Liver (tissue), 9 donors: Measurements from ENCODE around the gene CPT1A. TPM values are rescaled to one million over a fixed set of nuclear protein-coding genes. Genes with fewer than 3 reads are reported as not detected.
A peak's percentile ranks its signal among the peaks of the same experiment; 100 is the strongest.

Experiments used
- DNase-seq: peaks from one replicate; pipeline ENCODE4 v3.0.0-alpha.2; 2017; ENCODE audit warnings: low spot score
- H3K27ac ChIP-seq, 2 donors: one replicate each; pipeline ENCODE4 v1.7.0; 2013; ENCODE audit warnings: inconsistent platforms in 2 of 2, low read length in 2 of 2, control low read depth in 1 of 2, low read depth in 1 of 2, mild to moderate bottlenecking in 1 of 2
- H3K27me3 ChIP-seq, 4 donors: one replicate each; pipeline versions ENCODE4 v1.6.1 to v1.7.0; 2013; ENCODE audit warnings: low read length in 3 of 4, inconsistent platforms in 1 of 4, mild to moderate bottlenecking in 1 of 4, moderate library complexity in 1 of 4; ENCODE audit not compliant: control insufficient read depth in 4 of 4, insufficient read depth in 4 of 4
- H3K36me3 ChIP-seq, 4 donors: one replicate each; pipeline versions ENCODE4 v1.6.1 to v1.7.0; 2013; ENCODE audit warnings: low read length in 3 of 4, mild to moderate bottlenecking in 3 of 4, low read depth in 1 of 4, moderate library complexity in 1 of 4; ENCODE audit not compliant: control insufficient read depth in 4 of 4, insufficient read depth in 3 of 4
- H3K4me1 ChIP-seq, 4 donors: one replicate each; pipeline versions ENCODE4 v1.6.1 to v1.7.0; 2013; ENCODE audit warnings: low read length in 3 of 4, mild to moderate bottlenecking in 3 of 4, moderate library complexity in 1 of 4; ENCODE audit not compliant: control insufficient read depth in 4 of 4, insufficient read depth in 4 of 4
- H3K4me3 ChIP-seq, 3 donors: one replicate each; pipeline versions ENCODE4 v1.6.1 to v1.7.0; 2013; ENCODE audit warnings: low read length in 3 of 3, control low read depth in 1 of 3, low read depth in 1 of 3, mild to moderate bottlenecking in 1 of 3
- H3K9ac ChIP-seq, 2 donors: one replicate each; pipeline ENCODE4 v1.7.0; 2013; ENCODE audit warnings: low read length in 2 of 2, mild to moderate bottlenecking in 2 of 2, moderate library complexity in 2 of 2, control low read depth in 1 of 2, low read depth in 1 of 2
- H3K9me3 ChIP-seq, 4 donors: one replicate each; pipeline versions ENCODE4 v1.6.1 to v1.7.0; 2013; ENCODE audit warnings: low read length in 3 of 4; ENCODE audit not compliant: control insufficient read depth in 4 of 4
- EGR1 ChIP-seq, 2 donors: IDR thresholded peaks; 2 replicates each; pipeline ENCODE4 v1.6.1; 2016 to 2018; ENCODE audit warnings: antibody characterized with exemption in 2 of 2, low read depth in 2 of 2
- FOXA1 ChIP-seq: IDR thresholded peaks from 2 replicates; pipeline ENCODE4 v1.6.1; 2016; ENCODE audit warnings: antibody characterized with exemption
- FOXA2 ChIP-seq: IDR thresholded peaks from 2 replicates; pipeline ENCODE4 v1.6.1; 2016; ENCODE audit warnings: antibody characterized with exemption
- GABPA ChIP-seq, 2 donors: IDR thresholded peaks in 1 of 2; conservative IDR thresholded peaks in 1 of 2; 2 replicates each; pipeline ENCODE4 v1.6.1; 2016; ENCODE audit warnings: antibody characterized with exemption in 2 of 2, mild to moderate bottlenecking in 1 of 2, moderate library complexity in 1 of 2
- HNF4A ChIP-seq, 2 donors: conservative IDR thresholded peaks; 2 replicates each; pipeline ENCODE4 v1.6.1; 2016; ENCODE audit warnings: antibody characterized with exemption in 2 of 2, mild to moderate bottlenecking in 2 of 2
- HNF4G ChIP-seq: IDR thresholded peaks from 2 replicates; pipeline ENCODE4 v1.6.1; 2016; ENCODE audit warnings: antibody characterized with exemption
- JUND ChIP-seq, 2 donors: IDR thresholded peaks; 2 replicates each; pipeline ENCODE4 v1.6.1; 2016; ENCODE audit warnings: antibody characterized with exemption in 2 of 2
- NR2F2 ChIP-seq: IDR thresholded peaks from 2 replicates; pipeline ENCODE4 v1.6.1; 2016; ENCODE audit warnings: antibody characterized with exemption
- RAD21 ChIP-seq, 2 donors: IDR thresholded peaks; 2 replicates each; pipeline ENCODE4 v1.6.1; 2016; ENCODE audit warnings: antibody characterized with exemption in 2 of 2, mild to moderate bottlenecking in 2 of 2
- REST ChIP-seq: IDR thresholded peaks from 2 replicates; pipeline ENCODE4 v1.6.1; 2016; ENCODE audit warnings: antibody characterized with exemption, mild to moderate bottlenecking
- RXRA ChIP-seq, 2 donors: IDR thresholded peaks; 2 replicates each; pipeline ENCODE4 v1.6.1; 2017 to 2018; ENCODE audit warnings: antibody characterized with exemption in 2 of 2, mild to moderate bottlenecking in 1 of 2
- SP1 ChIP-seq: IDR thresholded peaks from 2 replicates; pipeline ENCODE4 v1.6.1; 2018; ENCODE audit warnings: antibody characterized with exemption, mild to moderate bottlenecking
- TAF1 ChIP-seq: conservative IDR thresholded peaks from 2 replicates; pipeline ENCODE4 v1.6.1; 2016; ENCODE audit warnings: antibody characterized with exemption, mild to moderate bottlenecking
- YY1 ChIP-seq: IDR thresholded peaks from 2 replicates; pipeline ENCODE4 v1.6.1; 2016; ENCODE audit warnings: antibody characterized with exemption, mild to moderate bottlenecking
- ZBTB33 ChIP-seq: IDR thresholded peaks from 2 replicates; pipeline ENCODE4 v1.6.1; 2016; ENCODE audit warnings: antibody characterized with exemption
- WGBS: extraction: QIAGEN DNeasy Blood & Tissue Kit; methylation state at CpG from one replicate; pipeline ENCODE4 v1.1.7; 2013; 5-methylcytosine and 5-hydroxymethylcytosine counted together
- polyA plus RNA-seq, 2 donors: library from polyadenylated mRNA; stranded (reverse) in 1 of 2; unstranded in 1 of 2; fragments of 200-250 nt in 1 of 2; fragments of >200 nt in 1 of 2; fragmentation: Nextera tagmentation in 1 of 2; extraction: Ambion mirVana in 1 of 2; gene quantifications; one replicate each; pipeline versions ENCODE4 v1.2.1 to v1.2.3, GENCODE V29; 2013 to 2015
- total RNA-seq, 2 donors: library from RNA; depleted of rRNA; stranded (reverse); fragments of >200 nt; gene quantifications; one replicate each; pipeline ENCODE4 v1.2.3, GENCODE V29; 2014
- TF ChIP-seq, protein P1 (sequence below): IDR thresholded peaks from 2 replicates; pipeline ENCODE4 v1.6.1; 2016; ENCODE audit warnings: antibody characterized with exemption
- TF ChIP-seq, protein P2 (sequence below): fragments of 150-350 bp; IDR thresholded peaks from 2 replicates; pipeline ENCODE4 v1.5.1; 2017; ENCODE audit warnings: improper control_type of control experiment, low read depth, low read length; ENCODE audit not compliant: missing input control
- donor health status: healthy.
- donor health status: healthy.
- donor health status: healthy.
- donor health status: healthy.
- donor health status: healthy.

Gene CPT1A
- total and polyA plus RNA-seq, 4 donors, result 17.2 to 232 (median 61.0) TPM

GRCh38 chr11:68838572-68838964 lies 3.1 kb downstream of the CPT1A start:
- TF ChIP-seq NR2F2 (no peak), EGR1 (IDR thresholded peaks at IDR 0.05; ENCODE audit: low read depth in 2 of 2) (no peak), SP1 (no peak), TAF1 (peak; percentile 38), REST (no peak)
- TF ChIP-seq, protein P1, sequence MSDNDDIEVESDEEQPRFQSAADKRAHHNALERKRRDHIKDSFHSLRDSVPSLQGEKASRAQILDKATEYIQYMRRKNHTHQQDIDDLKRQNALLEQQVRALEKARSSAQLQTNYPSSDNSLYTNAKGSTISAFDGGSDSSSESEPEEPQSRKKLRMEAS, result no peak
- Histone ChIP-seq H3K9ac (peak overlapping the region in 1 of 2 donors; percentile 45), H3K27ac (peak overlapping the region; percentile 96 to 98), H3K27me3 (no peaks in the 10 kb centered on the region), H3K9me3 (no peaks in the 10 kb centered on the region), H3K4me3 (peak overlapping the region in 2 of 3 donors; percentile 17 to 96), H3K4me1 (peaks cover 27 to 74% (median 64%) of the 10 kb centered on the region in 4 donors), H3K36me3 (peaks cover 0 to 4% (median 0%) of the 10 kb centered on the region in 4 donors)
- whole genome bisulfite sequencing, result 6% methylated on average over 8 of the region's 8 CpGs
- DNase-seq, result no peak

- H3K4me3 ChIP-seq, result no peak overlapping the region
- H3K9ac ChIP-seq, result peak overlapping the region; percentile 8 to 14
- WGBS, result 61% methylated on average over 17 of the region's 17 CpGs
- H3K27ac ChIP-seq, result peak overlapping the region; percentile 96 to 98
- no peaks in the 10 kb centered on the region for H3K9me3 ChIP-seq
- TF ChIP-seq EGR1 (IDR thresholded peaks at IDR 0.05; ENCODE audit: low read depth in 2 of 2) (peak in 1 of 2 donors; percentile 26), SP1 (peak; percentile 73), YY1 (peak; percentile 27), GABPA (IDR thresholded peaks at IDR 0.05 in 1 of 2, conservative IDR thresholded peaks at IDR 0.05 in 1 of 2) (no peak), FOXA1 (peak; percentile 37), HNF4G (no peak), REST (peak; percentile 24), JUND (IDR thresholded peaks at IDR 0.05) (peak in 1 of 2 donors; percentile 40), RXRA (IDR thresholded peaks at IDR 0.05) (peak; percentile 79 to 89), FOXA2 (peak; percentile 39), HNF4A (conservative IDR thresholded peaks at IDR 0.05) (peak; percentile 38 to 65), TAF1 (no peak), RAD21 (IDR thresholded peaks at IDR 0.05) (peak in 1 of 2 donors; percentile 5), ZBTB33 (no peak)
- TF ChIP-seq, protein P2, sequence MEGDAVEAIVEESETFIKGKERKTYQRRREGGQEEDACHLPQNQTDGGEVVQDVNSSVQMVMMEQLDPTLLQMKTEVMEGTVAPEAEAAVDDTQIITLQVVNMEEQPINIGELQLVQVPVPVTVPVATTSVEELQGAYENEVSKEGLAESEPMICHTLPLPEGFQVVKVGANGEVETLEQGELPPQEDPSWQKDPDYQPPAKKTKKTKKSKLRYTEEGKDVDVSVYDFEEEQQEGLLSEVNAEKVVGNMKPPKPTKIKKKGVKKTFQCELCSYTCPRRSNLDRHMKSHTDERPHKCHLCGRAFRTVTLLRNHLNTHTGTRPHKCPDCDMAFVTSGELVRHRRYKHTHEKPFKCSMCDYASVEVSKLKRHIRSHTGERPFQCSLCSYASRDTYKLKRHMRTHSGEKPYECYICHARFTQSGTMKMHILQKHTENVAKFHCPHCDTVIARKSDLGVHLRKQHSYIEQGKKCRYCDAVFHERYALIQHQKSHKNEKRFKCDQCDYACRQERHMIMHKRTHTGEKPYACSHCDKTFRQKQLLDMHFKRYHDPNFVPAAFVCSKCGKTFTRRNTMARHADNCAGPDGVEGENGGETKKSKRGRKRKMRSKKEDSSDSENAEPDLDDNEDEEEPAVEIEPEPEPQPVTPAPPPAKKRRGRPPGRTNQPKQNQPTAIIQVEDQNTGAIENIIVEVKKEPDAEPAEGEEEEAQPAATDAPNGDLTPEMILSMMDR, result no peak
- TF ChIP-seq, protein P1, result no peak
- peaks cover 0 to 4% (median 0%) of the 10 kb centered on the region in 4 donors for H3K36me3 ChIP-seq
- no peaks in the 10 kb centered on the region for H3K27me3 ChIP-seq
- peaks cover 26 to 74% (median 63%) of the 10 kb centered on the region in 4 donors for H3K4me1 ChIP-seq
- DNase-seq, result no peak
These were observed 3.8 kb downstream of the CPT1A start for GRCh38 chr11:68837583-68838571.
